GM12878 (cell line): Measurements from ENCODE around the gene ABCC1. TPM values are rescaled to one million over a fixed set of nuclear protein-coding genes. Genes with fewer than 3 reads are reported as not detected.

Source experiments
- ATAC-seq: fragments of 200-7000 bp; cut with Tn5 transposase; 3 replicates; pipeline ENCODE4 v1.9.1; 2020; ENCODE audit warnings: mild to moderate bottlenecking, moderate library complexity
- BruUV-seq: library from RNA; stranded (reverse); fragments of 400-500 nt; replicated peaks from 2 replicates; lab custom pipeline; 2021; lab: Mats Ljungman, UMichigan
- CTCF ChIA-PET: fragments of 300-600 bp; sonication (Branson Sonifier 250); formaldehyde crosslinking; extraction: SDS; loops from one replicate; lab custom pipeline; 2021; ENCODE audit warnings: inconsistent platforms; lab: Yijun Ruan, JAX
- POLR2A ChIA-PET: fragments of 350-600 bp; formaldehyde crosslinking; extraction: SDS; loops from one replicate; lab custom pipeline; 2021; ENCODE audit warnings: inconsistent platforms; lab: Charles Lee
- RAD21 ChIA-PET: fragments of 300-600 bp; sonication (Branson Sonifier 250); formaldehyde crosslinking; loops from one replicate; lab custom pipeline; 2023; ENCODE audit warnings: antibody characterized with exemption; ENCODE audit not compliant: unreplicated experiment; lab: Charles Lee
- SMC1A ChIA-PET: fragments of 300-600 bp; sonication (Branson Sonifier 250); formaldehyde crosslinking; loops from one replicate; lab custom pipeline; 2023; ENCODE audit not compliant: unreplicated experiment, uncharacterized antibody; lab: Charles Lee
- DNase-seq: peaks from one replicate; pipeline ENCODE4 v3.0.0-alpha.2; 2011; ENCODE audit warnings: low read depth, low spot score
- FAIRE-seq: peaks from 3 replicates; lab custom pipeline; 2011; peaks lifted over from hg19 to GRCh38; lab: Jason Lieb, UNC
- H2AFZ ChIP-seq: 2 replicates; pipeline ENCODE4 v1.6.0; 2011; ENCODE audit warnings: low read depth, low read length, control low read depth; ENCODE audit not compliant: control insufficient read depth
- H3K27ac ChIP-seq: 2 replicates; pipeline ENCODE4 v1.5.1; 2011; ENCODE audit warnings: control low read depth; ENCODE audit not compliant: control insufficient read depth, insufficient read depth
- H3K27me3 ChIP-seq, 2 experiments: replicated peaks in 1 of 2; 2 replicates each; pipeline versions ENCODE4 v1.6.0 to v1.6.1; 2011; ENCODE audit warnings: low read length in 1 of 2; ENCODE audit not compliant: control insufficient read depth in 2 of 2, insufficient read depth in 2 of 2
- H3K36me3 ChIP-seq, 2 experiments: 2 replicates each; pipeline ENCODE4 v1.5.1; 2011; ENCODE audit warnings: low read length in 1 of 2; ENCODE audit not compliant: control insufficient read depth in 2 of 2, insufficient read depth in 2 of 2
- H3K4me1 ChIP-seq: 2 replicates; pipeline ENCODE4 v1.6.1; 2011; ENCODE audit warnings: mild to moderate bottlenecking, low read length, moderate library complexity, mixed read lengths; ENCODE audit not compliant: control insufficient read depth, insufficient read depth
- H3K4me2 ChIP-seq: 2 replicates; pipeline ENCODE4 v1.6.0; 2011; ENCODE audit warnings: control low read depth; ENCODE audit not compliant: control insufficient read depth, insufficient read depth
- H3K4me3 ChIP-seq: fragments of 200-600 bp; sonication (generic); 2 replicates; pipeline ENCODE4 v1.5.1; 2016
- H3K79me2 ChIP-seq: 2 replicates; pipeline ENCODE4 v1.6.0; 2011; ENCODE audit warnings: low read length; ENCODE audit not compliant: control insufficient read depth, insufficient read depth
- H3K9ac ChIP-seq: 2 replicates; pipeline ENCODE4 v1.8.0; 2011; ENCODE audit warnings: low read length, control low read depth, mixed read lengths; ENCODE audit not compliant: control insufficient read depth, insufficient read depth
- H3K9me3 ChIP-seq: replicated peaks from 3 replicates; pipeline ENCODE4 v1.5.1; 2011; ENCODE audit warnings: mild to moderate bottlenecking, low read length; ENCODE audit not compliant: control insufficient read depth, insufficient read depth
- H4K20me1 ChIP-seq: 2 replicates; pipeline ENCODE4 v1.6.0; 2011; ENCODE audit not compliant: control insufficient read depth, insufficient read depth
- FOS ChIP-seq: IDR thresholded peaks from 3 replicates; pipeline ENCODE4 v1.6.1; 2011; ENCODE audit warnings: borderline replicate concordance; ENCODE audit not compliant: insufficient read length; ENCODE audit errors: extremely low read depth
- MAX ChIP-seq: IDR thresholded peaks from 2 replicates; pipeline ENCODE4 v1.6.1; 2012; ENCODE audit warnings: low read depth, low read length, improper control_type of control experiment
- SIN3A ChIP-seq: IDR thresholded peaks from 2 replicates; pipeline ENCODE4 v1.6.1; 2012; ENCODE audit warnings: low read depth, low read length, improper control_type of control experiment
- SREBF2 ChIP-seq: IDR thresholded peaks from 2 replicates; pipeline ENCODE4 v1.6.1; 2012; ENCODE audit warnings: mild to moderate bottlenecking, low read length
- ZSCAN29 ChIP-seq: fragments of 450-650 bp; IDR thresholded peaks from 2 replicates; pipeline ENCODE4 v1.6.1; 2017; ENCODE audit warnings: mild to moderate bottlenecking, moderate library complexity
- WGBS: methylation state at CpG from one replicate; pipeline ENCODE4 v1.1.6; 2016; ENCODE audit warnings: low lambda C conversion rate; ENCODE audit not compliant: insufficient replicate concordance, insufficient coverage; ENCODE audit errors: missing lambda C conversion rate; 5-methylcytosine and 5-hydroxymethylcytosine counted together
- in situ Hi-C: fragments of 300-500 bp; cut with MboI; formaldehyde crosslinking; loops from 9 replicates; pipeline ENCODE4 v1.14.3; 2018; ENCODE audit warnings: mixed read lengths
- intact Hi-C: fragments of 100-400 bp; cut with micrococcal nuclease; formaldehyde crosslinking; loops from one replicate; pipeline ENCODE4 v1.14.2; 2022; ENCODE audit not compliant: unreplicated experiment
- polyA plus RNA-seq, 11 experiments: library from polyadenylated mRNA; depleted of rRNA in 4 of 11; unstranded in 6 of 11; stranded (reverse) in 5 of 11; fragments of >200 nt; fragmentation: Nextera tagmentation in 4 of 11; fragmentation: Illumina TruSeq in 1 of 11; extraction: Ambion mirVana in 4 of 11; extraction: Trizol in 1 of 11; gene quantifications; 1 replicate in 1 of 11; 2 replicates in 10 of 11; pipeline versions ENCODE4 v1.2.1 to v1.2.3, GENCODE V29; 2011 to 2016; ENCODE audit warnings: inconsistent platforms in 2 of 11, missing spikeins in 2 of 11, low read depth in 1 of 11
- total RNA-seq, 4 experiments: library from RNA; depleted of rRNA in 3 of 4; stranded (reverse); fragments of >200 nt in 3 of 4; fragmentation: Illumina TruSeq in 1 of 4; extraction: Trizol in 1 of 4; gene quantifications; 2 replicates each; pipeline versions ENCODE4 v1.2.1 to v1.2.3, GENCODE V29; 2013 to 2021
- TF ChIP-seq, protein P1 (sequence below): fragments of 450-650 bp; IDR thresholded peaks from 2 replicates; pipeline ENCODE4 v1.6.1; 2016; ENCODE audit warnings: mild to moderate bottlenecking, moderate library complexity, borderline replicate concordance

Gene ABCC1
- total and polyA plus RNA-seq, 10 of the 15 experiments (the other 5 are each of a cell fraction or from before 2014, with no cell fraction given) = 3.2 to 44.6 (median 14.5) TPM

DNA sequence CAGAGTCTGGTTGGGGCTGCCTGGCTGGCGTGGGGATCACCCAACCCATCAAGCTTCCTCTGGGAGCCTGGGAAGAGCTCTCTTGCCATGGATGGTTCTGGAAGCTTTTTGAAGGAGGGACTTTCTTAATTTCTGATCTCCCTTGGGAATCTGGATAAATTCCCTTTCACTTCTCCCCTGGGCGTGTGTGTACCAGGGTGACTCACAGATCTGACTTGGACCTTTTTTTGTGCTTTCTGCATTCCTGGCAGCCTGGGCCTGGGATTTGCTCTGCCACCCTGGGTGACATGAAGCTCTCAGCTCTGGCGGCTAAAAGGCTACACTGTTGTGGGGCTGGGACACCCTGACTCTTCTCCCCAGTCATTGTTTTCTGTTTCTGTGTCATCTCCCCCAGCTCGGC is 70.1 kb downstream of the ABCC1 start (continued):
- TF ChIP-seq SREBF2 (no peak), FOS (no peak), MAX (no peak)

DNA sequence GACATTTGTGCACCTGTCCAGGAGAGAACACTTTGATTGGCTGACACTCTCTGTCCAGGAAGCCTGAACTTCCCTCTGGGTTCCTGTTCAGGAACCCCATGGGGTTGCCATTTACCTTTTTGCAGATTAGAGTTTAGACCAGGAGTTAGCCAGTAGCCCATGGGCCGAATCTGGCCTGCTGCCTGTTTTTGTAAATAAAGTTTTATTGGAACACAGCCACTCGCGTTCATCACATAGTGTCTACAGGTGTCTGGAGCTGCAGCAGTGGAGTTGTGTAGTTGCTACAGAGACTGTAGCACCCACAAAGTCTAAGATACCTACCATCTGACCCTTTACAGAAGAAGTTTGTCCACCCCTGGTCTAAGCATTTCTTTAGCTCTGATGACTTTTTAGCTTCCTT is 70.9 kb downstream of the ABCC1 start:
- H3K4me2 ChIP-seq = no peak overlapping the region
- H3K9me3 ChIP-seq = no peaks in the 10 kb centered on the region
- H3K4me3 ChIP-seq = no peak overlapping the region
- DNase-seq (no peak), FAIRE-seq (no peak)
- intact Hi-C loops = no loop called here
- RAD21 ChIA-PET = no interaction called here
- no TSS peak for BruUV-seq
- H3K4me1 ChIP-seq = peaks cover 10% of the 10 kb centered on the region
- 95% methylated on average over 3 of the region's 3 CpGs for WGBS
- POLR2A ChIA-PET = no interaction called here
- no peaks in the 10 kb centered on the region; the same call in 1 of the 2 replicates for H3K79me2 ChIP-seq
- no peaks in the 10 kb centered on the region for H4K20me1 ChIP-seq
- H3K36me3 ChIP-seq = peaks cover 28 to 31% of the 10 kb centered on the region in 2 experiments
- no peak overlapping the region for H3K27ac ChIP-seq
- no peak overlapping the region for H2AFZ ChIP-seq
- no peak overlapping the region for H3K9ac ChIP-seq
- CTCF ChIA-PET = no interaction called here
- TF ChIP-seq ZSCAN29 (no peak), SIN3A (no peak)
- TF ChIP-seq, protein P1, sequence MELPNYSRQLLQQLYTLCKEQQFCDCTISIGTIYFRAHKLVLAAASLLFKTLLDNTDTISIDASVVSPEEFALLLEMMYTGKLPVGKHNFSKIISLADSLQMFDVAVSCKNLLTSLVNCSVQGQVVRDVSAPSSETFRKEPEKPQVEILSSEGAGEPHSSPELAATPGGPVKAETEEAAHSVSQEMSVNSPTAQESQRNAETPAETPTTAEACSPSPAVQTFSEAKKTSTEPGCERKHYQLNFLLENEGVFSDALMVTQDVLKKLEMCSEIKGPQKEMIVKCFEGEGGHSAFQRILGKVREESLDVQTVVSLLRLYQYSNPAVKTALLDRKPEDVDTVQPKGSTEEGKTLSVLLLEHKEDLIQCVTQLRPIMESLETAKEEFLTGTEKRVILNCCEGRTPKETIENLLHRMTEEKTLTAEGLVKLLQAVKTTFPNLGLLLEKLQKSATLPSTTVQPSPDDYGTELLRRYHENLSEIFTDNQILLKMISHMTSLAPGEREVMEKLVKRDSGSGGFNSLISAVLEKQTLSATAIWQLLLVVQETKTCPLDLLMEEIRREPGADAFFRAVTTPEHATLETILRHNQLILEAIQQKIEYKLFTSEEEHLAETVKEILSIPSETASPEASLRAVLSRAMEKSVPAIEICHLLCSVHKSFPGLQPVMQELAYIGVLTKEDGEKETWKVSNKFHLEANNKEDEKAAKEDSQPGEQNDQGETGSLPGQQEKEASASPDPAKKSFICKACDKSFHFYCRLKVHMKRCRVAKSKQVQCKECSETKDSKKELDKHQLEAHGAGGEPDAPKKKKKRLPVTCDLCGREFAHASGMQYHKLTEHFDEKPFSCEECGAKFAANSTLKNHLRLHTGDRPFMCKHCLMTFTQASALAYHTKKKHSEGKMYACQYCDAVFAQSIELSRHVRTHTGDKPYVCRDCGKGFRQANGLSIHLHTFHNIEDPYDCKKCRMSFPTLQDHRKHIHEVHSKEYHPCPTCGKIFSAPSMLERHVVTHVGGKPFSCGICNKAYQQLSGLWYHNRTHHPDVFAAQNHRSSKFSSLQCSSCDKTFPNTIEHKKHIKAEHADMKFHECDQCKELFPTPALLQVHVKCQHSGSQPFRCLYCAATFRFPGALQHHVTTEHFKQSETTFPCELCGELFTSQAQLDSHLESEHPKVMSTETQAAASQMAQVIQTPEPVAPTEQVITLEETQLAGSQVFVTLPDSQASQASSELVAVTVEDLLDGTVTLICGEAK = peak; percentile 77
- TF ChIP-seq, all 136 proteins: peak for 1
- in situ Hi-C loops = no loop called here
- no peaks in the 10 kb centered on the region for H3K27me3 ChIP-seq
- SMC1A ChIA-PET = no interaction called here
- ATAC-seq = no peak
